ENCODE measurements around the gene LRRC71.
A peak's percentile ranks its signal among the peaks of the same experiment; 100 is the strongest.

GRCh38 chr1:156910309-156910782, 10.1 kb upstream of the LRRC71 start:
- no peak for TF ChIP-seq CEBPB (IDR thresholded peaks at IDR 0.05; ENCODE audit: low read depth, low read length)
- TF ChIP-seq CTCF (conservative IDR thresholded peaks at IDR 0.05; ENCODE audit: low read depth, low read length): peak; percentile 52
- peak; percentile 32; the same call in 1 of the 2 replicates for TF ChIP-seq RAD21 (IDR thresholded peaks at IDR 0.05; ENCODE audit: low read length)
- no peak for TF ChIP-seq POLR2A (IDR thresholded peaks at IDR 0.05; ENCODE audit: low read depth, low read length)
- no peak for TF ChIP-seq MXI1 (IDR thresholded peaks at IDR 0.05; ENCODE audit: borderline replicate concordance, low read depth, low read length)
- TF ChIP-seq NFE2L2 (IDR thresholded peaks at IDR 0.05; ENCODE audit: low read depth, low read length): no peak
- TF ChIP-seq USF2 (IDR thresholded peaks at IDR 0.05; ENCODE audit: low read depth, low read length): no peak
- TF ChIP-seq RCOR1 (IDR thresholded peaks at IDR 0.05; ENCODE audit: insufficient replicate concordance, low read length): no peak
- no peak for TF ChIP-seq ELK1 (IDR thresholded peaks at IDR 0.05; ENCODE audit: borderline replicate concordance, low read depth, low read length)
- TF ChIP-seq SMC3 (IDR thresholded peaks at IDR 0.05; ENCODE audit: low read depth, low read length): peak; percentile 27; the same call in 1 of the 2 replicates

Measured in IMR-90 (cell line).